Head of caudate nucleus (tissue), 42 donors: ENCODE results near the gene RALGDS.

Experiments
- DNase-seq, 42 donors: peaks; one replicate each; pipeline versions ENCODE4 v3.0.0 to v3.0.0-alpha.2; 2020 to 2021; ENCODE audit warnings: mixed read lengths in 7 of 42
- intact Hi-C: fragments of 100-400 bp; cut with DNase I; formaldehyde crosslinking; loops from one replicate; pipeline ENCODE4 v1.15.0; 2022

The RALGDS gene

GRCh38 chr9:133054194-133054890, 66.7 kb downstream of the RALGDS start:
- intact Hi-C loops, result no loop called here
- no peak for DNase-seq

DNA sequence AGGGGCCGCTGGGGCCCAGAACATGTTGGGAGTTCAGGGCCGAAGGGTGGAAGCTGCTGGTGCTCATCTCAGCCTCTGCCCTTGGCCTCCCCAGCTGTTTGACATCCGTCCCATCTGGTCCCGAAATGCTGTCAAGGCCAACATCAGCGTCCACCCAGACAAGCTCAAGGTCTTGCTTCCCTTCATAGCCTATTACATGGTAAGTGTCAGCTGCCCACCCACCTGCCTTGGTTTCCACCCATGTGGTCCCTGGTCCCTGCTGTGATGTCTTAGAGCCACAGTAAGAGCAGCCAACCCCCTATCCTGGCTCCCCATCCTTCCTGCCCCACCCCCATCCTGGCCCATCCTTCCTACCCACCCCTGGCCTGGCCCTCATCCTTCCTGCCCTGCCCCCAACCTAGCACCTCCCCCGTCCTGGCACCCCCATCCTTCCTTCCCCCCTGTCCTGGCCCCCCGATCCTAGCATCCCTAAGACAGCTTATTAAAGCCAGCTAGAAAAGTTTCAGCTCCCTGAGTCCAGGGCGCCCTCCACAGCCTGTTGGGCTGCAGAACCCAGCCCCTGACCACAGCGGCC, 69.0 kb downstream of the RALGDS start:
- no peak for DNase-seq
- intact Hi-C loops, result no loop called here

DNA sequence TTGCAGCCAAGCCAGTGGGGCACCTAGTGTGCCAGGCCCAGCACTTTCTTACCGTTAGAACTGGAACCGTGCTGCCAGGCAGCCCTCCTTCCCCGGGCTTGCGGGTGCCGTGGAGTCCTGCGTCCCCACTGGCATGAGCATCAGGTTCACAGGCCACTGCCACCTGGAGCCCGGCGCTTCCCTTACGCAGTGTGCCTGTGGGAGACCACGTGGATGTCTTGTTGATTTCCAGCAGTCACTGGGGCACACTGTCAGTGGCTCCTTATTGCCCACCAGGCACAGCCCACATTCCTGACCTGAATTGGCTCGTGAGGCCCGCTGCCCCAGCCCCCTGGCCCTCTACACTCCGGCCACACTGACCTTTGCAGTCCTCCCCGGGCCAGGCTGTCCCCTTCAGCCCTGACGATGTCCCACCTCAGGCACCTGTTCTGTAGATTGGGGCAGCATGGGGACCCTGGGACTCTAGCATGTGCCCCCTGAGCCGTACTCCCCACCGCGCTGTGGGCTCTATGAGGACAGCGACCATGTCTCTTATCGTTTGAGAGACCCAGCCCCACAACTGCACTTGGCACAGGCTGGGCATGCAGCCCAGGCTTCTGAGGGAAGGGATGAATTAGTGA, 69.6 kb downstream of the RALGDS start:
- no peak for DNase-seq
- intact Hi-C loops, result no loop called here

DNA sequence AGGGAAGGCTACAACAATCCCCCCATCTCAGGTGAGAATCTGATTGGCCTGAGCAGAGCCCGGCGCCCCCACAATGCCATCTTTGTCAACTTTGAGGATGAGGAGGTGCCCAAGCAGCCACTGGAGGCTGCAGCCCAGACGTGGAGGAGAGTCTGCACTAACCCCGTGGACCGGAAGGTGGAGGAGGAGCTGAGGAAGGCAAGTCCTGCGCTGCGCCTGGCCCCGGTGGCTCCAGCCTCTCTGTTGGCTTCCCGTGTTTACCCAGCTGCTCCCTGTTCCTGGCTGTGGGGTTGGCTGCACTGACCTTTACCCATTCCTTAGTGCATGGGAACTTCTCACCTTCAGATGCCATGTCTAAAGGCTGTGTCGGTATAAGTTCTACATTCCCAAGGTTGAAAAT, 70.3 kb downstream of the RALGDS start:
- peak in 1 of 42 donors; percentile 15 for DNase-seq
- intact Hi-C loops, result no loop called here

DNA sequence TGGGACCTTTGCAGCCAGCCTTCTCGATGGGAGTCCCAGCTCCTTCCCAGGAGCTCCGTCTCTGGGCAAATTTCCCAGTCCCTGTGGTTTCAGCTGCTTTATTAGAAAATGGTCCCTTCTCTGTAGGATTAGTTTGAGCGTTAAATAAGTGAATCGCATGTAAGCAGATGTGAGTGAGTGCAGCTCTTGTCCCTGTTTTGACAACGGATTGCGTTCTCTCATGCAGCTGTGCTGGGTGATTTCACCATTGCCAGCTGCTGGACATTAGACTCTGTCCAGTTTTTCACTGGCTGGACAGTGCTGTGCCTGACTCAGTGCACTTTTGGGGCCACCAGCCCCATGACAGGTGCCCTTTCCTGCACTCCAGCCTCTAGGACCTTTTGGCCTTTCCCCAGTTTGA, 70.9 kb downstream of the RALGDS start:
- intact Hi-C loops, result no loop called here
- peak in 31 of 42 donors; percentile 24 to 80 (median 54) for DNase-seq

- no peak for DNase-seq
- intact Hi-C loops, result loop anchor here (5.0 kb wide), 1 partner anchor 98 kb away; no protein-coding TSS in a partner anchor
Observed at GRCh38 chr9:133049043-133049442, 72.0 kb downstream of the RALGDS start.

DNA sequence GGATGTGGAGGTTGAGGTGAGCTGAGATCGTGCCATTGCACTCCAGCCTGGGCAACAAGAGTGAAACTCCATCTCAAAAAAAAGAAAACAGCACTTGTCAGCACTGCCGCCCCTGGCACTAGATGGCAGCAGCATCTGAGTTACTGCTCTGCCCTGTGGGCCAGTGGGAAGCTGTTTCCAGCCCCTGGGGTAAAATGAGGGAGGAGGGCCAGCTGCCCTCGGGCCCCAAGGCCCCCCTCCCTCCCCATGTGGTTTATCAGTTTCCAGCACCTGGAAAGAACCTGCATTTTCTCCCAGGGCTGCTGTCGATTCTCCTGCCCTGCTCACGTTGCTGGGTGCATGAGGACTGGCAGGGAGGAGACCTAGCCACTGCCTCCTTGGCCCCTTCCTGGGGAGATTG, 72.4 kb downstream of the RALGDS start:
- intact Hi-C loops, result loop anchor here (5.0 kb wide), 1 partner anchor 99 kb away; no protein-coding TSS in a partner anchor
- peak; percentile 29 to 82 (median 62) for DNase-seq
